Lower lobe of right lung (tissue), 2 donors: Measurements from ENCODE around the gene CACNG5. TPM values are rescaled to one million over a fixed set of nuclear protein-coding genes. Genes with fewer than 3 reads are reported as not detected.

Experiments used
- ATAC-seq, 2 donors: fragments of 200-7000 bp; cut with Tn5 transposase; one replicate each; pipeline ENCODE4 v1.9.1; 2020 to 2022; ENCODE audit warnings: mild to moderate bottlenecking in 2 of 2, moderate library complexity in 2 of 2
- DNase-seq: peaks from one replicate; pipeline ENCODE4 v3.0.0-alpha.2; 2020
- H3K27ac ChIP-seq: fragments of 200-600 bp; one replicate; pipeline ENCODE4 v1.8.0; 2022
- H3K27me3 ChIP-seq: fragments of 200-600 bp; one replicate; pipeline ENCODE4 v1.8.0; 2022; ENCODE audit warnings: low read depth
- H3K36me3 ChIP-seq: fragments of 200-600 bp; one replicate; pipeline ENCODE4 v1.8.0; 2022; ENCODE audit warnings: mild to moderate bottlenecking
- H3K4me1 ChIP-seq: fragments of 200-600 bp; one replicate; pipeline ENCODE4 v1.8.0; 2022
- H3K4me3 ChIP-seq: fragments of 200-600 bp; one replicate; pipeline ENCODE4 v1.8.0; 2022; ENCODE audit warnings: mild to moderate bottlenecking
- H3K9me3 ChIP-seq: fragments of 200-600 bp; one replicate; pipeline ENCODE4 v1.8.0; 2022
- CTCF ChIP-seq: fragments of 200-600 bp; IDR thresholded peaks from one replicate; pipeline ENCODE4 v1.8.0; 2022; ENCODE audit warnings: antibody characterized with exemption, mild to moderate bottlenecking
- intact Hi-C: fragments of 100-400 bp; cut with DNase I; formaldehyde crosslinking; loops from one replicate; pipeline ENCODE4 v1.11.0; 2022
- total RNA-seq: library from RNA; stranded (reverse); fragmentation: NEBNext Ultra II Directional; extraction: Animal tissue kit (Norgen Biotek cat#: 25700); gene quantifications from one replicate; pipeline ENCODE4 v1.2.1, GENCODE V29; 2021
- donor health status: DM: no; HTN: yes; CAD: no; lungs with severe emphysema.

CACNG5 gene
- total RNA-seq, 1 donor from 2014 or later, result not detected

- Histone ChIP-seq H3K27ac (no peak overlapping the region), H3K4me3 (no peak overlapping the region), H3K27me3 (no peaks in the 10 kb centered on the region), H3K36me3 (peaks cover 28% of the 10 kb centered on the region), H3K9me3 (no peaks in the 10 kb centered on the region), H3K4me1 (no peaks in the 10 kb centered on the region)
- intact Hi-C loops, result no loop called here
- DNase-seq, result no peak
- TF ChIP-seq CTCF, result no peak
- no peak for ATAC-seq
These were observed 44.3 kb upstream of the CACNG5 start for GRCh38 chr17:66790501-66791061.

- peak; percentile 18 to 69 for ATAC-seq
- no peak for TF ChIP-seq CTCF
- Histone ChIP-seq H3K36me3 (peaks cover 28% of the 10 kb centered on the region), H3K9me3 (no peaks in the 10 kb centered on the region), H3K4me3 (no peak overlapping the region), H3K4me1 (no peaks in the 10 kb centered on the region), H3K27ac (no peak overlapping the region), H3K27me3 (no peaks in the 10 kb centered on the region)
- DNase-seq, result no peak
- intact Hi-C loops, result no loop called here
These were observed 43.6 kb upstream of the CACNG5 start for GRCh38 chr17:66791347-66791746.

- DNase-seq (no peak), ATAC-seq (no peak)
- peaks cover 14% of the 10 kb centered on the region for H3K36me3 ChIP-seq
- no peaks in the 10 kb centered on the region for H3K27me3 ChIP-seq
- no peaks in the 10 kb centered on the region for H3K4me1 ChIP-seq
- H3K27ac ChIP-seq, result no peak overlapping the region
- no peaks in the 10 kb centered on the region for H3K9me3 ChIP-seq
- no peak overlapping the region for H3K4me3 ChIP-seq
- no peak for TF ChIP-seq CTCF
- intact Hi-C loops, result no loop called here
These were observed 41.1 kb upstream of the CACNG5 start for GRCh38 chr17:66793814-66794213.

- Histone ChIP-seq H3K27ac (no peak overlapping the region), H3K27me3 (no peaks in the 10 kb centered on the region), H3K9me3 (no peaks in the 10 kb centered on the region), H3K4me1 (no peaks in the 10 kb centered on the region), H3K36me3 (no peaks in the 10 kb centered on the region), H3K4me3 (no peak overlapping the region)
- no peak for DNase-seq
- no peak for ATAC-seq
- intact Hi-C loops, result no loop called here
- TF ChIP-seq CTCF, result no peak
These were observed 39.4 kb upstream of the CACNG5 start for GRCh38 chr17:66795486-66795885.

- no peaks in the 10 kb centered on the region for H3K27me3 ChIP-seq
- ATAC-seq (peak in 1 of 2 donors; percentile 56), DNase-seq (no peak)
- H3K36me3 ChIP-seq, result no peaks in the 10 kb centered on the region
- intact Hi-C loops, result no loop called here
- H3K9me3 ChIP-seq, result no peaks in the 10 kb centered on the region
- H3K4me1 ChIP-seq, result no peaks in the 10 kb centered on the region
- H3K4me3 ChIP-seq, result no peak overlapping the region
- no peak for TF ChIP-seq CTCF
- H3K27ac ChIP-seq, result peak overlapping the region; percentile 31
These were observed 34.9 kb upstream of the CACNG5 start for GRCh38 chr17:66799849-66800537.
